22Rv1 (cell line): ENCODE results near the gene ZNF79.

Source experiments
- H3K27ac ChIP-seq: fragments of 450-650 bp; 2 replicates; pipeline ENCODE4 v1.5.1; 2017
- ZFX ChIP-seq: fragments of 450-650 bp; IDR thresholded peaks from 2 replicates; pipeline ENCODE4 v1.6.1; 2017; ENCODE audit warnings: antibody characterized with exemption, borderline replicate concordance
- TF ChIP-seq, protein P1 (sequence below): fragments of 450-650 bp; IDR thresholded peaks from 2 replicates; pipeline ENCODE4 v1.5.1; 2017; ENCODE audit warnings: mild to moderate bottlenecking

ZNF79 gene

DNA sequence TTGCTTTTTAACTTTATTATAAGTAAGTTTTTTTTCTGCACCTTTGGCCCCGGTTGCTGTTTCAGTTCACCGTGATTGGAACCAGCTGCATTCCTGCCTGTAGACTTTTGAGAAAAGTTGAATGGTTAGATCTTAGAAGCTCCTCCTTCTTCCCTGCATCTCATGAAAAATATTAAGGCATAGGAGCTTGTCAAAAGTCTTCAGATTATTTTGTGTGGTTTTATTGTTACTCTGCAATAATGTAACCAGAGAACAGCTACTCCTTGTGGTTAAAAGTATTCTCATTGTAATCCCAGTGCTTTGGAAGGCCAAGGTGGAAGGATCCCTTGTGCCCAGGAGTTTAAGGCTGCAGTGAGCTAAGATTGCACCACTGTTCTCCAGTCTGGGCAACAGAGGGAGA, 30.5 kb upstream of the ZNF79 start:
- TF ChIP-seq, protein P1, sequence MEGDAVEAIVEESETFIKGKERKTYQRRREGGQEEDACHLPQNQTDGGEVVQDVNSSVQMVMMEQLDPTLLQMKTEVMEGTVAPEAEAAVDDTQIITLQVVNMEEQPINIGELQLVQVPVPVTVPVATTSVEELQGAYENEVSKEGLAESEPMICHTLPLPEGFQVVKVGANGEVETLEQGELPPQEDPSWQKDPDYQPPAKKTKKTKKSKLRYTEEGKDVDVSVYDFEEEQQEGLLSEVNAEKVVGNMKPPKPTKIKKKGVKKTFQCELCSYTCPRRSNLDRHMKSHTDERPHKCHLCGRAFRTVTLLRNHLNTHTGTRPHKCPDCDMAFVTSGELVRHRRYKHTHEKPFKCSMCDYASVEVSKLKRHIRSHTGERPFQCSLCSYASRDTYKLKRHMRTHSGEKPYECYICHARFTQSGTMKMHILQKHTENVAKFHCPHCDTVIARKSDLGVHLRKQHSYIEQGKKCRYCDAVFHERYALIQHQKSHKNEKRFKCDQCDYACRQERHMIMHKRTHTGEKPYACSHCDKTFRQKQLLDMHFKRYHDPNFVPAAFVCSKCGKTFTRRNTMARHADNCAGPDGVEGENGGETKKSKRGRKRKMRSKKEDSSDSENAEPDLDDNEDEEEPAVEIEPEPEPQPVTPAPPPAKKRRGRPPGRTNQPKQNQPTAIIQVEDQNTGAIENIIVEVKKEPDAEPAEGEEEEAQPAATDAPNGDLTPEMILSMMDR, result no peak
- TF ChIP-seq ZFX, result no peak

DNA sequence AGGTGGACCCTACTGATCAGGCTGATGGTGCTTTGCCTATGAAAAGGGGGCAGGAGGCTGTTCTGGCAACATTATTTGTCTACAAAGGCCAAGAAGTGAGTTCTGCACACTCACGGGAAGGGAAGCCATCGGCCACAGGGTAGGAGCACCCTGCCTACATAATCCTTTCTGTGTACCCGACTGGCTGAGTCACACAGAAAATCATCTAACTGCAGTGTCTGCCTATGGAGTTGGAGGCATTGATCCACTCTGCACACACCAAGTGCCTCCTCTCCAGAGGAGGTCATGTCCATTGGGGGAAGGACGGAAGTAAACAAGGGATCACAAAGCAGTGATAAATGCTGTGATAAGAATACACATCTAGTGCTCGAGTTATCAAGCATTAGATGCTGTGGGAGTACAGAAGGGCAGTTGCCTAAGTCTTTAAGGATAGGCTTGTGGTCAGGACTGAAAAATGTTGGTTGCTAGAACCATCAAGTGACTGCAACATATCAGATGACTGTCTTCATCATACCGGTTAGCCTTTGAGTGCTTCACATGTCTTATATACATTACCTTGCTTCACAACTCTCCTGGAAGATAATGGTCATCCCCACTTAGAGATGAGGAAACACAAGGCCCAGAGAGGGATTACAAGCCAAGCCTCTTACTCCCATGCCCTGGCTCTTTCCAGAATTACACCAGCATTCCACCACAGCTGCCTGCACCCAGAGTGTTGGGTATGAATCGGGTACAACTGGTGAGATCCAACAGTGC, 28.5 kb upstream of the ZNF79 start:
- peak overlapping the region; percentile 43; the same call in 1 of the 2 replicates for H3K27ac ChIP-seq
- TF ChIP-seq ZFX, result no peak
- TF ChIP-seq, protein P1, result no peak

More for the DNA sequence above, 30.5 kb upstream of the ZNF79 start:
- no peak overlapping the region for H3K27ac ChIP-seq

GRCh38 chr9:127396253-127396807, 27.9 kb upstream of the ZNF79 start:
- TF ChIP-seq ZFX, result no peak
- TF ChIP-seq, protein P1, result no peak
- peak overlapping the region; percentile 43; the same call in 1 of the 2 replicates for H3K27ac ChIP-seq

GRCh38 chr9:127396808-127397645, 27.2 kb upstream of the ZNF79 start, which contains the start of gene SLC2A8:
Gene SLC2A8 (plus strand): TSS chr9:127397169. CDS start chr9:127397231, 62 bp downstream.
- peak within 1 kb of the TSS; percentile 68 for H3K27ac ChIP-seq
- no peak for TF ChIP-seq ZFX
- TF ChIP-seq, protein P1, result no peak

GRCh38 chr9:127397646-127398274, 26.4 kb upstream of the ZNF79 start:
- H3K27ac ChIP-seq, result peak overlapping the region; percentile 68
- TF ChIP-seq, protein P1, result no peak
- no peak for TF ChIP-seq ZFX

- H3K27ac ChIP-seq, result no peak overlapping the region
- TF ChIP-seq ZFX, result no peak
- TF ChIP-seq, protein P1, result no peak
Measured at GRCh38 chr9:127398275-127398647, 25.9 kb upstream of the ZNF79 start.
